Stimulated activated CD8-positive, alpha-beta memory T cell treated with anti-CD3 and anti-CD28 coated beads, Interleukin-15, amount 100 ng/mL, for 1 hour (primary cell): ENCODE data around the gene EFNA2.
"Not testable (repeated sequence)": the region's sequence is repeated elsewhere in the genome, so short reads cannot be mapped to it uniquely, and the experiment has no call there.

Experiments used
- DNase-seq: peaks from one replicate; pipeline ENCODE4 v3.0.0-alpha.2; 2020; ENCODE audit warnings: low read depth

The EFNA2 gene

DNA sequence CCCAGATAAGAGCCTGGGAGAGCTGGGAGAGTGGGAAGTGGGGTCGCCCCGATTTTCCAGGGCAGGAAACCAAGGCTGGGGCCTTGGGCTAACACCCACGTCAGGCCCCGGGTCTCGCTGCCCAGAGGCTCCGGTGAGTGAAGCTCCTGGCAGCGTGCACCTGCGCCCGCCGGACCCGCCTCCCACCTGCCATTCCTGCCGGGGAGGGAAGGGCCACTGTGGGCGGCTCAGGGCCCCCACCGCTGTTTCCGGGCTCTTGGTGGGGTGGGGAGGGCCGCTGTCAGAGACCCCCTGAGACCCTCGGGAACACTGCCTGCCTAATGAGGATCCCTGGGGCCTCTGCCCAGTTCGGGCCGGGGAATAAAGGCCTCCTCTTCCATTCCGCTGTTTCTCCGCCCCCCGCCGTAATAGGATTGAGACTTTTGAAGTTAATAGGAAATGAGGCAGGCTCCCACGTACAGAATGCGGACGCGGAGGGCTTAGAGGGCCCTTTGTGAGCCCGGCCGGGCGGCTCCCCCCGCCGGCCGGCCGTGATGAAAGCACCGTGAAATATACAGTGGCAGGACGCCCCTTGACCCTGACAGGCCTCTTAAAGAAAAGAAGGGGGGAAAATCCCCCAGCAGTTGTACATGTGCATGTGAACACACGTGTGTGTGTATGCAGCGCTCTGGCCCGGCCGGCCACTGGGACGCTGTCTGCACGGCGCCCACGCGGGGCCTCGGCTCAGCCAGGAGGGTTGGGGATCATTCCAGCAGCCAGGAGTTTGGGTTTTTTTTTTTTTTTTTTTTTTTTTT is 33.2 kb downstream of the EFNA2 start:
- no peak for DNase-seq

DNA sequence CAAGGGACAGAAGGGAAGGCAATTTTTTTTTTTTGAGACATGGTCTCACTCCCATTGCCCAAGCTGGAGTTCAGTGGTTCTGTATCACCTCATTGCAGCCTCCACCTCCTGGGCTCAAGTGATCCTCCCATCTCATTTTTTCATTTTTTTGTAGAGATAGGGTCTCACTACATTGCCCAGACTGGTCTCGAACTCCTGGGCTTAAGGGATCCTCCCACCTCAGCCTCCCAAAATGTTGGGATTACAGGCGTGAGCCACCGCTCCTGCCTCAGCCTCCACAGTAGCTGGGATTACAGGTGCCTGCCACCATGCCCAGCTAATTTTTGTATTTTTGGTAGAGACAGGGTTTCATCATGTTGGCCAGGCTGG is 34.6 kb downstream of the EFNA2 start:
- DNase-seq = not testable (repeated sequence)

DNA sequence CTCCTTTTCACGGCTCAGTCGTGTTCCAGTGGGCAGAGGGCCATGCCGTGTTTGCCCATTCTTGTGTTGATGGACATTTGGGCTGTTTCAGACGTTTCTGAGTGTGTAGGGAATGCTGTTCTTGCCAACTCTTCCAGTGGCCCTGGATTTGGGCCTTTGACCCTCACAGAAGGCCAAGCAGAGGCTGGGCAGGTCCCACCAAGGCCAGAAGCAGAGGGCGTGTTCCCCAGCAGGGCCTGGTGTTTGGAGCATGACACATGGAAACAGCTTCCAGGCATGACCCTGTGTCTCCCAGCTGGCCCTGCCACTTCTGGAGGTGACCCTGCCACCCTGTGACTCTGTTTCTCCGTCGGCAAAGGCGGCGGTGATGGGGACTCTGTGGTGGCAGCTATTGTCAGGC is 35.9 kb downstream of the EFNA2 start:
- DNase-seq = no peak

GRCh38 chr19:1322198-1322981 is 36.7 kb downstream of the EFNA2 start:
- DNase-seq = no peak

GRCh38 chr19:1324249-1324805 is 38.7 kb downstream of the EFNA2 start:
- DNase-seq = no peak

DNA sequence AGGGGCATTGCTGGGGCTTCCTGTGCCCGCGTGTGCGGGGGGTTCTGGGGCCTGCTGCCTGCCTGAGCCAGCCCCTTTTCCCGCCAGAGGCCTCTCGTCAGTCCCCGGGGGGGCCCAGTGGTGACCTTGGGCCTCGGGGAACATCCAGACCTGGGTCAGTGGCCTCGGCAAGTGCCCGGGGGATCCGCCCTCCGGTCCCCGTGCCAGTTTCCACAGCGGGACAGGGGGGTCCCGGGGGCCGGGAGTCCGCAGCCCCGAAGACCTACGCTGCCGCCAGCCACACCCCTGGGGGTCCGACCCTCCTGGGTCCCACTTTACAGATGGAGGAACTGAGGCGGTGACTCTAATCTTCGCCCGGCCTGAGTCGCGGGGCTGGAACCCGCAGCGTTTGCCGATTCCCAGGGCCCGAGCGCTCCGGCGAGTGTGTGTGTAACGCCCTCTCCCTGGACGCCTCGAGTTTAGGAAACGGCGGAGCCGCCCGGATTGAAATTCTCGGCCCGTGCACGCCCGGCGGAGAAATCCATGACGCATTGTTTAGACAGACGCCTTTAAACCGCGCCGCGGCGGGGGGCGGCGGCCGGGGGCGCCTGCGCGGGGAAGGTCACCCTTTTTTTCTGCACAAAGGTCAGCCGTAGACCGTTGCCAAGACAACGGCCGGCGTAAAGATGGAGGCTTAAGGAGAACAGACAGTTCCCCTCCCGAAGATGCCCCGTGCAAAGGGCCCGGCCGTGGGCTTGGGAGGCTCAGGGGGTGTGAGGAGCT is 39.3 kb downstream of the EFNA2 start:
- no peak for DNase-seq

DNA sequence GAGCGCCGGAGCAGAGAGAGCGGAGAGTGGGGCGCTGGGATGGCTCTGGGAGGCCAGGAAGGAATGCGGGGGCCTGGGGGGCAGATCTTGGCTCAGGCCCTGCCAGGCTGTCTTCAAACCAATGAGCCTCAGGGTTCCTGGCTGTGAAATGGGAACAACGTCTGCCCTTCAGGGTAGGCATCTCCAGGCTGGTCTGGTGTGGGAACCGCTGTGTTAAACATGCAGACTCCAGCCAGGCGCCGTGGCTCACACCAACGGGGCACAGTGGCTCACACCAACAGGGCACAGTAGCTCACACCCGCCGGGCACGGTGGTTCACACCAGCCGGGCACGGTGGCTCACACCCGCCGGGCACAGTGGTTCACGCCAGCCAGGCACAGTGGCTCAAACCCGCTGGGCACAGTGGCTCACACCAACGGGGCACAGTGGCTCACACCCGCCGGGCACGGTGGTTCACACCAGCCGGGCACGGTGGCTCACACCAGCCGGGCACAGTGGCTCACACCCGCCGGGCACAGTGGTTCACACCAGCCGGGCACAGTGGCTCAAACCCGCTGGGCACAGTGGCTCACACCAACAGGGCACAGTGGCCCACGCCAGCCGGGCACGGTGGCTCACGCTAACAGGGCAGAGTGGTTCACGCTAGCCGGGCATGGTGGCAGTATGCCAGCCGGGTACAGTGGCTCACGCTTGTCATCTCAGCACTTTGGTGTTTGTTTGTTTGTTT is 40.1 kb downstream of the EFNA2 start:
- no peak for DNase-seq

DNA sequence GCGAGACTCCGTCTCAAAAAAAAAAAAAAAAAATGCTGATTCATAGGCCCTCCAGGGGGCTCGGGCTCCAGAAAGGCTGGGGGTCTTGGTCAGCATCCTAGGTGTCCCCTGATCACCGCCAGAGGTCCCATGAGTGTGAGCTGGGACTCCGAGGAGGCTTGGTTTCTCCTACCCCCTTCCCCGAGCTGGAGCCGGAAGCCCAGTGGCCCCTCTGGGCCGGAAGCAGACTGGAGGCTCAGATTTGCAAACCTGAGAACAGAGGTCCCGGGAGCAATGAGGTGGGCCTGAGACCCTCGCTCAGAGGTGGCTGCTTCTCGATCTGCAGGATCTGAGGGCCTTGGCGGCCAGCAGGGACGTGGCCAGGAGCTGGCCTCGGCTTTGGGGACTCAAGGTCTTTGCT is 41.5 kb downstream of the EFNA2 start:
- no peak for DNase-seq

DNA sequence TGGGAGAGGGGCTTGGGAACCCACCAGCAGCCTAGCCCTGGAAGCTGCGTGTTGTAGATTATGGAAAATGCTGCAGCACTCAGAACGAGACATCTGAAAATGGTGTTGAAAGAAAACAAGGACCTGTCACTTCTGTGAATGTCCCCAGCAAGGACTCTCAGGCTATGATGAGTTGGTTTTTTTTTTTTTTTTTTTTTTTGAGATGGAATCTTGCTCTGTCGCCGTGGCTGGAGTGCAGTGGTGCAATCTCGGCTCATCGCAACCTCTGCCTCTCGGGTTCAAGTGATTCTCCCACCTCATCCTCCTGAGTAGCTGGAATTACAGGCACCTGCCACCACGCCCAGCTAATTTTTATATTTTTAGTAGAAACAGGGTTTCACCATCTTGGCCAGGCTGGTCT is 46.5 kb downstream of the EFNA2 start:
- DNase-seq = not testable (repeated sequence)

DNA sequence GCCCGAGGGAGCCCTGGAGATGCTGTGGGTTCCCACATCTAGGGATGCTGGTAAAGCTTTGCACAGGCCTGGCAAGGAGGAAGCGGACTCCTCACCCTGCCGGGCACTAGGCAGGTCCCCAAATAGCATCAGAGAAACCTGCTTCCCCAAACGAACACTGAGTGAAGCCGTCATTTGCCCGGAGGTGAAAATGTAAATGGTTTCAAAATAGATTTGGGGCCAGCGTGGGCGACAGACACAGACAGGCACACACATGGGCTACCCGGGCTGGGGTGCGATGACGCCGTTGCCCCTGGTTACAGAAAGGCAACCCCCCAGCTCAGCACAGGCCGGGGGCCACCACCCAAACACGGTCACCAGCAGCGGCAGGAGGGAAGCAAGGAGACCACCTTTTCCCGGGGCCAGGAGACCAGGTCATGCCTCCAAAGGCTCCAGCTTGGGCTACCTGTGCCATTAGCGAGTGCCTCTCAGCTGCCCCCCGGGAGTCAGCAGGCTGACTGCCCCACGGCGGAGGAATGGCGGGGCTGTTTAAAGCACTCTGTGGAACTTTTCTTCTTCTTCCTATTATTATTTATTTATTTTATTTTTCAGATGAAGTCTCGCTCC is 50.5 kb downstream of the EFNA2 start:
- no peak for DNase-seq

DNA sequence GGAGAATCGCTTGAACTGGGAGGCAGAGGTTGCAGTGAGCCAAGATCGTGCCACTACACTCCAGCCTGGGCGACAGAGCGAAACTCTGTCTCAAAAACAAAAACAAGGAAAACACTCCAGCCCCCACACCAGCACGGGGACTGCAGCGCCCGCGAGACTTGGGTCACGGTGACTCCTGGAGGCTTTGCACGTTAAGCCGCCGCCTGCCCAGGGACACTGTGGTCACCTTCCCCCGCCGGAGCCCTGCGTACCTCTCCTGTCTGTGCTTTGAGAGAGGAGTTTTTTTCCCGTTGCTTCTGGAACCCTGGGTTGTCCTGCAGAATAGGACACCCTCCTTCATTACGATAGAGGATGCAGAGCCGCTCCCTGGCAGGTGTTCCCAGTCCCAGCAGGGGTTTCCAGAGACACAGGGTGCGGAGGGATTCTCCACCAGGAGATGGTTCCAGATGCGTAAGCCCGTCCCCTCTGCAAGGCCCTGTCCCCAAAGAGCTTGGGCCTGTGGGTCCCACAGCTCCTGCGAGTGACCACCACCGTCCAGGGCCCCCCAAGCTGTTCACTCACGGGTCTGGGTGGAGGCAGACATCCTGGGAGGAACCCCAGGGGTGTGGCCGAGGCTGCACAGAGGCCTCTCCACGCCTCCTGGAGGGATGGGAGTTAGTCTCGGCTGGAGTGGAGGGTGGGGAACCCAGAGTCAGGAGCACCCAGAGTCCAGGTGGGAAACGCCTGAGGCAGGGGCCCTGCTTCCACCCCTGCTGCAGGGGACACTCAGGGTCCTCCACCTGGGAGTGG is 55.2 kb downstream of the EFNA2 start:
- DNase-seq = no peak

- no peak for DNase-seq
Observed at GRCh38 chr19:1343041-1343440, 57.4 kb downstream of the EFNA2 start.

GRCh38 chr19:1349211-1349610 is 63.5 kb downstream of the EFNA2 start:
- no peak for DNase-seq

DNA sequence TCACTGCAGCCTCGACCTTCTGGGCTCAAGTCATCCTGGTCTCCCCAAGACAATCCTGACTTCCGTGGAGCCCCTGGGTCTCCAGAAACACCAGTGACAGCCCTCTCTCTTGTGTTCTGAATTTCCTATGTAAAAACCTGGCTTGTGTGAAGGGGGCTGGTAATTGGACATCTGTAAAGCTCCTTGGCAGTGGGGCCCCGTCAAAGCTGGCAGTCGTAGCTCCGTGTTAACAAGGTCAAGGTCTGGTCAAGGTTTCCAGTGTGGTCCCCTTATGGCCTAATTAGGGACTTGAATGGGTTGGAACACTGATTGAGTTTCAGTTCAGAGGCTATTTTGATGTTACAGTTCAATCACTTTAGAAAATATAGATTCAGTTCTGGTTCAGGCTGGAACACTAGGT is 65.2 kb downstream of the EFNA2 start:
- DNase-seq = no peak
